Endodermal cell (in vitro differentiated cells): Measurements from ENCODE around the gene ZMYND12. TPM values are rescaled to one million over a fixed set of nuclear protein-coding genes. Genes with fewer than 3 reads are reported as not detected.

Experiments used
- DNase-seq: peaks from one replicate; pipeline ENCODE4 v3.0.0-alpha.2; 2017
- H3K27ac ChIP-seq: 2 replicates; pipeline ENCODE4 v1.5.1; 2013; ENCODE audit warnings: mild to moderate bottlenecking, low read depth, low read length, moderate library complexity
- H3K27me3 ChIP-seq: 2 replicates; pipeline ENCODE4 v1.6.1; 2013; ENCODE audit warnings: mild to moderate bottlenecking, low read length, moderate library complexity; ENCODE audit not compliant: insufficient read depth, control insufficient read depth, poor library complexity, severe bottlenecking
- H3K36me3 ChIP-seq: 2 replicates; pipeline ENCODE4 v1.7.0; 2013; ENCODE audit warnings: mild to moderate bottlenecking, low read length, moderate library complexity; ENCODE audit not compliant: control insufficient read depth, insufficient read depth
- H3K4me1 ChIP-seq: one replicate; pipeline ENCODE4 v1.7.0; 2013; ENCODE audit warnings: low read length; ENCODE audit not compliant: control insufficient read depth, insufficient read depth
- H3K4me3 ChIP-seq: 2 replicates; pipeline ENCODE4 v1.5.1; 2013; ENCODE audit warnings: mild to moderate bottlenecking, low read length, moderate library complexity
- H3K9ac ChIP-seq: 2 replicates; pipeline ENCODE4 v1.6.1; 2013; ENCODE audit warnings: mild to moderate bottlenecking, low read length, moderate library complexity; ENCODE audit not compliant: poor library complexity, severe bottlenecking; ENCODE audit errors: extremely low read depth
- H3K9me3 ChIP-seq: 2 replicates; pipeline ENCODE4 v1.6.1; 2013; ENCODE audit warnings: mild to moderate bottlenecking, low read length, moderate library complexity; ENCODE audit not compliant: control insufficient read depth
- H3K27ac Mint-ChIP-seq: 2 replicates; pipeline ENCODE4 v1.8.0; 2020; ENCODE audit warnings: mixed read lengths
- H3K27me3 Mint-ChIP-seq: 2 replicates; pipeline ENCODE4 v1.8.0; 2021; ENCODE audit warnings: mild to moderate bottlenecking, mixed read lengths; ENCODE audit not compliant: insufficient read depth
- H3K36me3 Mint-ChIP-seq: 2 replicates; pipeline ENCODE4 v1.8.0; 2020; ENCODE audit warnings: low read depth, mixed read lengths
- H3K4me1 Mint-ChIP-seq: 2 replicates; pipeline ENCODE4 v1.8.0; 2020; ENCODE audit warnings: mixed read lengths
- H3K4me3 Mint-ChIP-seq: 2 replicates; pipeline ENCODE4 v1.8.0; 2020; ENCODE audit warnings: mild to moderate bottlenecking, moderate library complexity, mixed read lengths
- H3K9me3 Mint-ChIP-seq: 2 replicates; pipeline ENCODE4 v1.8.0; 2020; ENCODE audit warnings: mild to moderate bottlenecking, mixed read lengths
- WGBS, 2 experiments: methylation state at CpG; one replicate each; pipeline versions ENCODE4 v1.1.5 to v1.1.7; 2013; ENCODE audit warnings: missing lambda C conversion rate in 2 of 2, mixed read lengths in 1 of 2; ENCODE audit not compliant: insufficient coverage in 1 of 2, insufficient read length in 1 of 2; 5-methylcytosine and 5-hydroxymethylcytosine counted together
- total RNA-seq, 2 donors: library from RNA; stranded (reverse); fragmentation: NEBNext Ultra II Directional in 1 of 2; extraction: Animal tissue kit (Norgen Biotek cat#: 25700) in 1 of 2; gene quantifications; 2 replicates in 1 of 2; 3 replicates in 1 of 2; pipeline ENCODE4 v1.2.1, GENCODE V29; 2021
- TF ChIP-seq, protein P1 (sequence below): fragments of 200-600 bp; sonication (generic); conservative IDR thresholded peaks from 2 replicates; pipeline ENCODE4 v1.5.0; 2021; ENCODE audit warnings: antibody characterized with exemption, mild to moderate bottlenecking

ZMYND12 gene
- total RNA-seq, 2 donors from 2014 or later: 0.44 to 1.1 TPM

DNA sequence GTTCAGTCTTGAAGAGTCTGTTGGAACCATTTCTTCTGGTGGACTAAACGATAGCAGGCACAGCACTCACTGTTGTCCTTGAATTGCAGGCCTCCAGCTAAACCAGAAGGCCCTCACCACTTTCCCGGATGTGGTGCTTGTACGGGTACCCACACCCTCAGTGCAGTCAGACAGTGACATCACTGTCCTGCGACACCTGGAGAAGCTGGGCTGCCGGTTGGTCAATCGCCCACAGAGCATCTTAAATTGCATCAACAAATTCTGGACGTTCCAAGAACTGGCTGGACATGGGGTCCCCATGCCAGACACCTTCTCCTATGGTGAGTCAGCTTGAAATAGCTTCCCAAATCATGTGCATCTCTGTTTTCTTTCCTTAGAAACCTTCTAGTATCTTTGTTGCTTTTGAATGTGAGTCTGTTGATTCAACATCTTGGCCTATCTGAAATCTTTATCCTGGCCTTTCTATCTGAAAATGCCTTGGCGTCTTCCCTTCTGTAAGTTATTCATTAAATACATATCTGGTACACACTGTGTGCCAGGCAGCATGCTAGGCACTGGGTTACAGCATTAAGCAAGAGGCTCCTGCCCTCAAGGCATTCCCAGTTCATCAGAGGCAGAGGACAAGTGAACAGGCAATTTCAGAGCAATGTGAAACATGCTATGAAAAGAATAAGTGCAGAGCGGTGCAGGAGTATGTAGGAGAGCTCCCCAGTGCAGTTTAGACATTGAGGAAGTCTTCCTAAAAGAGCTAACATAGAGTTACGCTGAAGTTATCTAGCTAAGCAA is 56.3 kb downstream of the ZMYND12 start:
- no peak overlapping the region for H3K4me3 ChIP-seq
- no peaks in the 10 kb centered on the region for H3K27me3 Mint-ChIP-seq
- no peak overlapping the region for H3K27ac ChIP-seq
- H3K9me3 ChIP-seq: no peaks in the 10 kb centered on the region
- no peaks in the 10 kb centered on the region for H3K27me3 ChIP-seq
- no peaks in the 10 kb centered on the region for H3K4me1 Mint-ChIP-seq
- no peaks in the 10 kb centered on the region for H3K36me3 ChIP-seq
- TF ChIP-seq, protein P1, sequence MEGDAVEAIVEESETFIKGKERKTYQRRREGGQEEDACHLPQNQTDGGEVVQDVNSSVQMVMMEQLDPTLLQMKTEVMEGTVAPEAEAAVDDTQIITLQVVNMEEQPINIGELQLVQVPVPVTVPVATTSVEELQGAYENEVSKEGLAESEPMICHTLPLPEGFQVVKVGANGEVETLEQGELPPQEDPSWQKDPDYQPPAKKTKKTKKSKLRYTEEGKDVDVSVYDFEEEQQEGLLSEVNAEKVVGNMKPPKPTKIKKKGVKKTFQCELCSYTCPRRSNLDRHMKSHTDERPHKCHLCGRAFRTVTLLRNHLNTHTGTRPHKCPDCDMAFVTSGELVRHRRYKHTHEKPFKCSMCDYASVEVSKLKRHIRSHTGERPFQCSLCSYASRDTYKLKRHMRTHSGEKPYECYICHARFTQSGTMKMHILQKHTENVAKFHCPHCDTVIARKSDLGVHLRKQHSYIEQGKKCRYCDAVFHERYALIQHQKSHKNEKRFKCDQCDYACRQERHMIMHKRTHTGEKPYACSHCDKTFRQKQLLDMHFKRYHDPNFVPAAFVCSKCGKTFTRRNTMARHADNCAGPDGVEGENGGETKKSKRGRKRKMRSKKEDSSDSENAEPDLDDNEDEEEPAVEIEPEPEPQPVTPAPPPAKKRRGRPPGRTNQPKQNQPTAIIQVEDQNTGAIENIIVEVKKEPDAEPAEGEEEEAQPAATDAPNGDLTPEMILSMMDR: no peak
- no peaks in the 10 kb centered on the region for H3K36me3 Mint-ChIP-seq
- DNase-seq: no peak
- no peak overlapping the region for H3K27ac Mint-ChIP-seq
- H3K4me1 ChIP-seq: no peaks in the 10 kb centered on the region
- H3K4me3 Mint-ChIP-seq: no peak overlapping the region
- no peaks in the 10 kb centered on the region for H3K9me3 Mint-ChIP-seq
- no peak overlapping the region for H3K9ac ChIP-seq
- 88 to 95% methylated on average over 9 to 10 of the region's 10 CpGs for WGBS, 2 experiments

DNA sequence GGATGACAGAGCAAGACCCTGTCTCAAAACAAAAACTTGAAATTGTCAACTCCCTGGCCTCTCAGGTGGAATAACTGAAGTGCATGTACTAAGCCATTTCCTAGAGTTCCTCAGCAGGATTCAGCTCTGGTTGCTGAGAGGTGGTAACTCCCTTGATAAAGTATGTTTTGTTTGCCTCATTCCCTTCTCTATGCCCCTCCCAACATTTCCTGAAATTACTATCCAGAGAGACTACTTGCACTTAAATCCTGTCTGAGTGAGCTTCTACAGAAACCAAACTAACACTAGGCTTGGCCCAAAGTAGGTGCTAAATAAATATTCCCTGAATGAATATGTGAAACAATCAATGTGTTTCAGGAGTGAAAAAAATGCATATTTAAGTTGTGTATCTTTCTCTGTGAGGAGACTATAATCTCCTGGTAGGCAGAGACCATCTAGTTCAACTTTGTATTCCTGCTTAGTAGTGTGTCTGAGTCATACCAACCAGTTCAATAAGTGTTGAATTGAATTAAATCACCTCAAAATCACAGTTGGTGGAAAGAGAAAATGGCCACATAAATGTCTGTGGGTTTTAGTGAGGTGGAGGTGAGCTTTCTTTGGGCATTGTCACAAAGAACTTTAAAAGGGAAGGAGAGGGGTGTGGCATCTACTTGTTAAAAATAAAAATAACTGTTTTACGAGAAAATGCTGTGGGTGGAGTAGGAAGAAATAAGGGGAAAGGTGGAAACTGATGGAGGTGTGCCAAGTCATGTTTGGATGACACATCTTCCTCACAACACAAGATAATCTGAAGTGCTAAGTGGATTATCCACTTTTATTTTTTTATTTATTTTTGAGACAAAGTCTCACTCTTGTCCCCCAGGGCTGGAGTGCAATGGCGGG is 62.6 kb downstream of the ZMYND12 start:
- 97% methylated on average over 2 of the region's 2 CpGs; no CpG with 5 or more reads in 1 of the 2 experiments for WGBS, 2 experiments
- H3K4me1 Mint-ChIP-seq: peaks cover 6% of the 10 kb centered on the region
- H3K4me3 ChIP-seq: no peak overlapping the region
- H3K27me3 ChIP-seq: no peaks in the 10 kb centered on the region
- H3K27ac ChIP-seq: no peak overlapping the region
- no peaks in the 10 kb centered on the region for H3K9me3 ChIP-seq
- DNase-seq: no peak
- H3K9ac ChIP-seq: no peak overlapping the region
- H3K4me1 ChIP-seq: no peaks in the 10 kb centered on the region
- H3K36me3 ChIP-seq: no peaks in the 10 kb centered on the region
- no peaks in the 10 kb centered on the region for H3K9me3 Mint-ChIP-seq
- TF ChIP-seq, protein P1: no peak
- no peaks in the 10 kb centered on the region for H3K36me3 Mint-ChIP-seq
- H3K27me3 Mint-ChIP-seq: no peaks in the 10 kb centered on the region
- H3K27ac Mint-ChIP-seq: no peak overlapping the region
- H3K4me3 Mint-ChIP-seq: no peak overlapping the region

DNA sequence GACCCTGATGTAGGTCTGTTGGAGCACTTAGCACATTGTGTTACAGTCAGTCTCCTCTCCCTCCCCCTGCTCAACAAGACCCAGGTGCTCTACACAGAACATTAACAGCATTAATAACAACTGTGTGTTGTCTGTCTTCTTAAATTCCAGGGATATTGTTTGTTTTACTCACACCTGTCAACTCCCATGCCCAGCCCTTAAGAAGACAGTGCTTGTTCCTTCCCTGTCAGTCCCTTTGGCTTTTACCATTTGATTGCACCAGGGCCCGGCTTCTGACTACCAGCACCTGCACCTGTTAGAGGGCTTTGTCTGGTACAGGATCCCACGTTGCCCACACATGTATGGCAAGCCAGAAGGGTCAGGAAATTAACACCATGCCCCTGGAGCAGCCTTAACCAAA is 63.6 kb downstream of the ZMYND12 start:
- WGBS, 2 experiments: 89 to 100% methylated on average over 2 of the region's 2 CpGs

More for the DNA sequence above, 63.6 kb downstream of the ZMYND12 start:
- Histone ChIP-seq H3K27me3 (no peaks in the 10 kb centered on the region), H3K9me3 (no peaks in the 10 kb centered on the region), H3K27ac (no peak overlapping the region), H3K9ac (no peak overlapping the region), H3K4me1 (no peaks in the 10 kb centered on the region), H3K4me3 (no peak overlapping the region), H3K36me3 (no peaks in the 10 kb centered on the region)
- no peaks in the 10 kb centered on the region for H3K9me3 Mint-ChIP-seq
- H3K4me1 Mint-ChIP-seq: peaks cover 6% of the 10 kb centered on the region
- no peak for DNase-seq
- no peaks in the 10 kb centered on the region for H3K36me3 Mint-ChIP-seq
- TF ChIP-seq, protein P1: no peak
- H3K4me3 Mint-ChIP-seq: no peak overlapping the region
- no peaks in the 10 kb centered on the region for H3K27me3 Mint-ChIP-seq
- no peak overlapping the region for H3K27ac Mint-ChIP-seq
